ENCODE results near the gene ZNF770. TPM values are rescaled to one million over a fixed set of nuclear protein-coding genes. Genes with fewer than 3 reads are reported as not detected.

Gene ZNF770
- total and polyA plus RNA-seq, 2 of the 4 experiments (the other 2 are of a cell fraction) = 9.4 to 26.5 TPM

DNA sequence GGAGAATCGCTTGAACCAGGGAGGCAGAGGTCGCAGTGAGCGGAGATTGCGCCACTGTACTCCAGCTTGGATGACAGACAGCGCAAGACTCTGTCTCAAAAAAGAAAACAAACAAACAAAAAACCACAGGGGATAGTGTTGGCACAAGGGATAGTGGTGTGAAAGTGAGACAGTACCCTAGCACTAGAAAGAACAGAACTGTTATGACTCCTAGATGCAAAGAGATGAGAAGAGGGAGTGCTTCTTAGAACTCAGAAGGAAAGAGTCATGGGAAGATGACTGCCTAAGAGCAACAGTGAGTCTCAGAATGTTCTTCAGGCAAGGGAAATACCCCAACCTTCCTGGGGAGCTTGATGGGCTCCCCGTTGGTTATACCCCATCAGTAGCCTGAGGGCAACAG lies 17.8 kb upstream of the ZNF770 start:
- in situ Hi-C loops (cut with MboI; ENCODE audit: low sequenced_read_pairs) (no loop called here), dilution Hi-C loops (cut with HindIII; ENCODE audit: low sequenced_read_pairs, unreplicated experiment) (no loop called here), intact Hi-C loops (cut with micrococcal nuclease) (no loop called here)
- Histone ChIP-seq H3K9me1 (ENCODE audit: insufficient read depth, low read length) (no peaks in the 10 kb centered on the region), H4K8ac (ENCODE audit: low read depth in 2 of 2, low read length in 2 of 2) (no peak overlapping the region), H3K56ac (ENCODE audit: extremely low read depth, insufficient read depth, low read length) (no peak overlapping the region), H2BK5ac (ENCODE audit: low read depth, low read length, poor library complexity, severe bottlenecking) (no peak overlapping the region), H2BK15ac (ENCODE audit: low read depth, low read length) (no peak overlapping the region), H3K36me3 (ENCODE audit: control insufficient read depth, insufficient read depth, low read length) (no peaks in the 10 kb centered on the region), H2AK9ac (replicated peaks; ENCODE audit: low read depth, low read length, poor library complexity) (no peak overlapping the region), H4K20me1 (ENCODE audit: insufficient read depth, low read length) (no peaks in the 10 kb centered on the region), H3K4me2 (ENCODE audit: low read depth, low read length) (no peak overlapping the region), H3K9ac (ENCODE audit: low read depth, low read length) (no peak overlapping the region), H2AFZ (replicated peaks; ENCODE audit: low read length, poor library complexity) (no peak overlapping the region), H3K27me3 (ENCODE audit: control insufficient read depth, insufficient read depth, low read length) (no peaks in the 10 kb centered on the region), H3K4me1 (ENCODE audit: control insufficient read depth, insufficient read depth, low read length) (no peaks in the 10 kb centered on the region), H3K4ac (ENCODE audit: low read depth, low read length) (no peak overlapping the region), H2BK20ac (ENCODE audit: low read depth, low read length) (no peak overlapping the region), H3K14ac (replicated peaks; ENCODE audit: low read depth, low read length) (no peak overlapping the region), H3K23ac (ENCODE audit: low read depth, low read length) (no peak overlapping the region), H3K18ac (ENCODE audit: low read depth, low read length) (no peak overlapping the region), H2AK5ac (ENCODE audit: low read depth, low read length) (no peak overlapping the region), H4K5ac (ENCODE audit: low read depth, low read length) (no peak overlapping the region), H3K9me3 (ENCODE audit: control insufficient read depth, insufficient read depth, low read length) (no peaks in the 10 kb centered on the region), H3K79me1 (ENCODE audit: low read depth in 1 of 2, low read length in 2 of 2) (no peaks in the 10 kb centered on the region), H3K4me3 (ENCODE audit: insufficient read depth, low read depth, low read length) (no peak overlapping the region), H3K27ac (ENCODE audit: insufficient read depth, low read length) (no peak overlapping the region), H2BK120ac (ENCODE audit: low read depth, low read length) (no peak overlapping the region), H4K91ac (ENCODE audit: insufficient read depth, low read depth, low read length) (no peak overlapping the region)
- no CpG with 5 or more reads among the region's 6 CpGs for WGBS, 2 experiments (ENCODE audit: extremely low coverage in 2 of 2, insufficient read length in 1 of 2)
- ATAC-seq (ENCODE audit: low read depth) (no peak), DNase-seq (no peak)
- CTCF ChIA-PET = no interaction called here
- no peak for TF ChIP-seq CHD1 (IDR thresholded peaks at IDR 0.05; ENCODE audit: low read depth, low read length)
- TF ChIP-seq, protein P1, sequence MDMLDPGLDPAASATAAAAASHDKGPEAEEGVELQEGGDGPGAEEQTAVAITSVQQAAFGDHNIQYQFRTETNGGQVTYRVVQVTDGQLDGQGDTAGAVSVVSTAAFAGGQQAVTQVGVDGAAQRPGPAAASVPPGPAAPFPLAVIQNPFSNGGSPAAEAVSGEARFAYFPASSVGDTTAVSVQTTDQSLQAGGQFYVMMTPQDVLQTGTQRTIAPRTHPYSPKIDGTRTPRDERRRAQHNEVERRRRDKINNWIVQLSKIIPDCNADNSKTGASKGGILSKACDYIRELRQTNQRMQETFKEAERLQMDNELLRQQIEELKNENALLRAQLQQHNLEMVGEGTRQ (IDR thresholded peaks at IDR 0.05; ENCODE audit: low read depth, low read length) = no peak
- TF ChIP-seq RCOR1 (IDR thresholded peaks at IDR 0.05; ENCODE audit: insufficient replicate concordance, low read length) = no peak
- TF ChIP-seq SMC3 (IDR thresholded peaks at IDR 0.05; ENCODE audit: low read depth, low read length) = no peak
- no peak for TF ChIP-seq CEBPB (IDR thresholded peaks at IDR 0.05; ENCODE audit: low read depth, low read length)
- TF ChIP-seq, protein P2, sequence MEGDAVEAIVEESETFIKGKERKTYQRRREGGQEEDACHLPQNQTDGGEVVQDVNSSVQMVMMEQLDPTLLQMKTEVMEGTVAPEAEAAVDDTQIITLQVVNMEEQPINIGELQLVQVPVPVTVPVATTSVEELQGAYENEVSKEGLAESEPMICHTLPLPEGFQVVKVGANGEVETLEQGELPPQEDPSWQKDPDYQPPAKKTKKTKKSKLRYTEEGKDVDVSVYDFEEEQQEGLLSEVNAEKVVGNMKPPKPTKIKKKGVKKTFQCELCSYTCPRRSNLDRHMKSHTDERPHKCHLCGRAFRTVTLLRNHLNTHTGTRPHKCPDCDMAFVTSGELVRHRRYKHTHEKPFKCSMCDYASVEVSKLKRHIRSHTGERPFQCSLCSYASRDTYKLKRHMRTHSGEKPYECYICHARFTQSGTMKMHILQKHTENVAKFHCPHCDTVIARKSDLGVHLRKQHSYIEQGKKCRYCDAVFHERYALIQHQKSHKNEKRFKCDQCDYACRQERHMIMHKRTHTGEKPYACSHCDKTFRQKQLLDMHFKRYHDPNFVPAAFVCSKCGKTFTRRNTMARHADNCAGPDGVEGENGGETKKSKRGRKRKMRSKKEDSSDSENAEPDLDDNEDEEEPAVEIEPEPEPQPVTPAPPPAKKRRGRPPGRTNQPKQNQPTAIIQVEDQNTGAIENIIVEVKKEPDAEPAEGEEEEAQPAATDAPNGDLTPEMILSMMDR (conservative IDR thresholded peaks at IDR 0.05; ENCODE audit: low read depth, low read length) = no peak
- TF ChIP-seq BHLHE40 (IDR thresholded peaks at IDR 0.05; ENCODE audit: low read depth, low read length) = no peak
- no peak for TF ChIP-seq POLR2A (IDR thresholded peaks at IDR 0.05; ENCODE audit: low read depth, low read length)
- no peak for TF ChIP-seq RFX5 (IDR thresholded peaks at IDR 0.05; ENCODE audit: low read depth, low read length)
- TF ChIP-seq, protein P3, sequence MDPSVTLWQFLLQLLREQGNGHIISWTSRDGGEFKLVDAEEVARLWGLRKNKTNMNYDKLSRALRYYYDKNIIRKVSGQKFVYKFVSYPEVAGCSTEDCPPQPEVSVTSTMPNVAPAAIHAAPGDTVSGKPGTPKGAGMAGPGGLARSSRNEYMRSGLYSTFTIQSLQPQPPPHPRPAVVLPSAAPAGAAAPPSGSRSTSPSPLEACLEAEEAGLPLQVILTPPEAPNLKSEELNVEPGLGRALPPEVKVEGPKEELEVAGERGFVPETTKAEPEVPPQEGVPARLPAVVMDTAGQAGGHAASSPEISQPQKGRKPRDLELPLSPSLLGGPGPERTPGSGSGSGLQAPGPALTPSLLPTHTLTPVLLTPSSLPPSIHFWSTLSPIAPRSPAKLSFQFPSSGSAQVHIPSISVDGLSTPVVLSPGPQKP (IDR thresholded peaks at IDR 0.05; ENCODE audit: borderline replicate concordance, low read depth, low read length) = no peak
- TF ChIP-seq MAFK (IDR thresholded peaks at IDR 0.05; ENCODE audit: low read depth, low read length) = no peak
- TF ChIP-seq NFE2L2 (IDR thresholded peaks at IDR 0.05; ENCODE audit: low read depth, low read length) = no peak
- no peak for TF ChIP-seq MXI1 (IDR thresholded peaks at IDR 0.05; ENCODE audit: borderline replicate concordance, low read depth, low read length)
- no peak for TF ChIP-seq FOS (IDR thresholded peaks at IDR 0.05; ENCODE audit: low read depth, low read length)
- no peak for TF ChIP-seq MAZ (IDR thresholded peaks at IDR 0.05; ENCODE audit: borderline replicate concordance, low read depth, low read length)
- TF ChIP-seq RAD21 (IDR thresholded peaks at IDR 0.05; ENCODE audit: low read length) = no peak
- POLR2A ChIA-PET (ENCODE audit: unreplicated experiment) = no interaction called here
- BruUV-seq (replicated peaks) = no TSS peak
